HG03135 (cell line): Measurements from ENCODE around the gene CMIP.
"Not testable (repeated sequence)": the region's sequence is repeated elsewhere in the genome, so short reads cannot be mapped to it uniquely, and the experiment has no call there.

ENCODE experiments used
- ATAC-seq: cut with Tn5 transposase; IDR thresholded peaks from one replicate; pipeline ENCODE4 v1.9.1; 2021; ENCODE audit warnings: mild to moderate bottlenecking, moderate library complexity; ENCODE audit not compliant: unreplicated experiment

The CMIP gene

DNA sequence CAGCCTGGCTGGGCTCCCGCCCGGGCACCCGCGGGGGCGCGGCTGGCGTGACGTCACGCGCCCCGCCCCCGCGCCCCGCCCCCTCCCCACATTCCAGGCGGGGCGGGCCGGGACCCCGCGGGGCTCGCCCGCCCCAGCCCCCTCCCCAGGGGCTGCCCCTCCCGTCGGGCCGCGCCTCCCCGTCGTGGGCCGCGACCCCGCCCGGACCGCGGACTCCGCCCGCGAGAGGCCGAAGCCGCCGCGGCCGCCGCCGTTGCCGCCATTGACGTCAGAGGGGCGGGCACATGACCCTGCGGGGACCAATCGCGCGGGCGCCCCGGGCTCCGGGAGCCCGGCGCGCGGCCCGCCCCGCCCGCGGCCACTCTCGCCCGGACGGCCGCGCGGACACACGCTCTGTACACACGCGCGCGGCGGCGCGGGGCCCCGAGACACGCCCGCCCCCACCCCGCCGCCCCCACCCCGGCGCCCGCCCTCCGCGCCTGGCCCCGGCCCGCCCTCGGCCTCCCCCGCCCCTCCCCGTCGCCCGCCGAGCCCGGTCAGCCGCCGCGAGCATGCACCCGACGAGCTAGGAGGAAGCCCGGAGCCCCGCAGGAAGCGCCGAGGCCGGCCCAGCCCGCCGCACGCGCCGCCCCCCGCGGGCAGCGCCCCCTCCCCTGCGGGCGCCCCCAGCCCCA, at the start of gene CMIP:
Gene CMIP, plus strand, starts transcription at position 361 of the 674 bp plus-strand sequence.
- peak; percentile 79 for ATAC-seq

DNA sequence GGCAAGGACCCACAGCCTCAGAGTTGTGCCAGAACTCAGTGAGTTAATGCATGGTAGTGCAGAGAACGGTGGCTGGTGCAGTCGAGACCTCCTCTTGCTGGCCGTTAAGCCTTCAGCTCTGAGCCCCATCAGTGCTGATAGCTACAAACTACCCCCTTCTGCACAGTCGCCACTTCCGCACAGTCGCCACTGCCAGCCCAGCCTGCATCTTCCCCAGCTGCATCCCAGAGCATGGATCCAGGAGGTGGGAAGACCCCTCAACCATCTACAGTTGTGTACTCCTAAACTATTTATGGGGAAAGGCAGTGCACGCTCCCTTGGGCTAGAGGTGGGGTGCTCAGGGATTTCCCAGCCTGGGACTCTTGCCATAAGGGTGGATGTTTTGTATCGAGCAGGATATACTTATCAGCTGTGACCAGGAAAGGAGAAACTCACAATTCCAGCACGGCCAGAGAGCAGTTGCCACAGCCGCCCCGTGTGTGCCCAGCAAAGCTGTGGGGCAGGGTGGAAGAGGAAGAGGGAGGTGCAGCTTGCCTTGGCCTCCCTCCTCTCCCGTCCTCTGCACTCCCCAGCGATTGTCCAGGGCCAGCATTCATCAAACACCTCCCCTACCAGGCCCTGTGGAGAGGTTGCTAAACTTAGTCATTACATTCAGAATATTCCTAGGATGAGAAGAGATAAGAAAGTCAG, 49.5 kb upstream of the CMIP start:
- ATAC-seq = no peak

DNA sequence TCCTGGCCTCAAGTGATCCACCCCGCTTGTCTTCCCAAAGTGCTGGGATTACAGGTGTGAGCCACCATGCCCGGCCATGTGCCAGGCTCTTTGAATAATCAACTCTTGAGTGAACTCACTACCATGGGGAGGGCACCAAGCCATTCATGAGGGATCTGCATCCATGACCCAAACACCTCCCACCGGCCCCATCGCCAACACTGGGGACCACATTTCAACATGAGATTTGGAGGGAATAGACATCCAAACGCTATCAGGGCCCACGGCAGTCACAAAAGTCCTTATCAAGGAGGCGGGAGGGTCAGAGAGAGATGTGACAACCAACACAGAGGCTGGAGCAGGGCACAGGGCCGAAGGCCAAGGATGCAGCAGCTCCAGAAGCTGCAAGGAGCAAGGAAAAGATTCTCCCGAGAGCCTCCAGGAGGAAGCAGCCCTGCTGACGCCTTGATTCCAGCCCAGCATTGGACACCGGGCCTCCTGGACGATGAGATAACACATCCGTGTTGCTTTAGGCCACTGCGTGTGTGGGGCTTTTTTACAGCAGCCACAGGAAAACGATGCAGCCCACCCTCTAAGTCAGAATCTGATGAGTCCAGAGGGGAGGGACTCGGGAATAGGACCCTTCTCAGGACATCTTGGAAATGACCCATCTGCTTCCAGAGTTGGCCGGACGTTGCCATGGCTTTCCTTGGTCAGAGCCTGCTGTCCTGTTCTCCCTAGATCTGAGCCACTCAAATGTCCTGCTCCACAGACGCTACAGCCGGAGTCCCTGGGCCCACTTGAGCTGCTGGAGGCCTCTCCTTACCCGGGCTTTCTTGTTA, 47.3 kb upstream of the CMIP start:
- ATAC-seq = no peak

DNA sequence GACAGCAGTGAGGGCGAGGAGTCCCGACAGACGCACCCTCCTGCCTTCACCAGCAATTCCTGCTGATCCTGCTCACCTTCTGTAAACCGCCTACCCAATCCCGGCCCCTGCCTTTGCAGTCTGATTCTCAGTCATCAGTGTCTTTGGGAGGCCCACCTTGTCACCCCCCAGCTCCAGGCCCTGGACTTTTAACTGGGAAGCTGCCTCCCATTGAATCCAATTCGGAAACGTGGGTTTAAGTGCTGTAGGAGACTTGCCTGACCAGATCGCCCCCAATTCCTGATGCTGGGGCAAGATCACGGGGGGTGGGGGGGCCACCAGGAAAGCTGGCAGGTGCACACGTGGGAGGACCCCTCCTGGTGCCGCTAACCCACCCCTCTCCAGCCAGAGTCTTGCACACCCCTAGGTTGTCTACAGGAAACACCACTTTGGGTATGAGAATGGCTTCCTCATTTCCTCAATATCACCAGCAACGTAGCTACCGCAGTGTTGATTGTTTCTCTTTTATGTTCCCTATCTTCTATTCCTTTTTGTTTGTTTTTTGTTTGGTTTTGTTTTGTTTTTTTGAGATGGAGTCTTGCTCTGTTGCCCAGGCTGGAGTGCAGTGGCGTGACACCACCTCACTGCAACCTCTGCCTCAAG, 46.6 kb upstream of the CMIP start:
- no peak for ATAC-seq

DNA sequence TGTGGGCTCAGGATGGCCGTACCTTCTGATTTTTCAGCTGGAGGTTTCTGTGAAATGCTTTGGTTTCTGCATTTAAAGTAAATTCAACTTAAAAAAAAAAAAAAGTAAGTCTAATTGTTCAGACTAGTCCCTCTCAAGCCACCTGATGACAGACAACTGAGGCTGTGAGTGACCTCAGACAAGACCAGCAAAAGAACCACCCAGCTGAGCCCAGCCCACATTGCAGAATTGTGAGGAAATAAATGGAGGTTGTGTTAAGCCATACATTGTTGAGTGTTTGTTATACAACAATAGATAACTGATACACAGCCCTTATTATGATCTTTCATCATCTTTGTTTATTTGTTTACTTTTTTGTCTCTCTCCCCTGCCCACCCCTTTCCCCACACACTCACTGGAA, 44.7 kb upstream of the CMIP start:
- ATAC-seq = no peak

DNA sequence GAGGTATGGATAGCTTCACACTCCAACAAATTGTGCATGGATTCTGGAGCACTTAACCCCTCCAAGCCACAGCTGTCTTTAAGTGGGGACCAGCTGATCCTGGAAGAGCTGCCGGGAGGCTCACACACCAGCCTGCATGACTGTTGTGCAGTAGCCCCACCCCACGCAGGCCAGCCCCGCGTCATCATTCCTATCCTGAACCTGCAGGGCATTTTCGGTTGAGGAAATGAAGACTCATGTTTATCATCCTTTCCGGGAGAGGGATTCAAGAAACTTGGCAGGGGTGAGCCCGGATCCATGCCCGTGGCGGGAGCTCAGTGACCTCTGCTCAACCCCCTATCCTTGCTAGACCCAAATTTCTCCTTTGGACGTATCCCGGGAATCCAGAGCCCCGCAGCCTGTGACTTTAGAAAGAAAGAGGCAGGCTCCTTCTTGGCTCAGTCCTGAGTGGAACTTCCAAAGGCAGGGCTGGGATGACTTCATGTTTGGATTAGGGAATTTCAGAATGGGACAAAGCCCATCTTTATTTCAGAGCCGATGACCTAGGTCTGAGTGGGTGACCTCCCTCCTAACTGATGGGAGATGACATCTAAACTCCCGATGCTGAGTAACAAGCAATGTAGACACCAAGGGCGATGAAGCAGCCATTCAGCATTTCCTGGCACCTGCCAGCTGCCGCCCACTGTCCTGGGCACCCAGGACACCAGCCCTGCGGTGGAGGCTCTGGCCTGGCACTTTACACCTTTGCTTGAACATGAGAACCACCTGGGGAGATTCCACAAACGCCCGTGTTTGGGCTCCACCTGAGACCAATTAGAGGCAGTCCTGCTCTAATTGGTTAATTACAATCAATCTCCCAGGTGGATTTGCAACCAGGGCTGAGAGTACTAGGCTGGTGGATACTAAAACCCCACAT, 43.3 kb upstream of the CMIP start:
- no peak for ATAC-seq

DNA sequence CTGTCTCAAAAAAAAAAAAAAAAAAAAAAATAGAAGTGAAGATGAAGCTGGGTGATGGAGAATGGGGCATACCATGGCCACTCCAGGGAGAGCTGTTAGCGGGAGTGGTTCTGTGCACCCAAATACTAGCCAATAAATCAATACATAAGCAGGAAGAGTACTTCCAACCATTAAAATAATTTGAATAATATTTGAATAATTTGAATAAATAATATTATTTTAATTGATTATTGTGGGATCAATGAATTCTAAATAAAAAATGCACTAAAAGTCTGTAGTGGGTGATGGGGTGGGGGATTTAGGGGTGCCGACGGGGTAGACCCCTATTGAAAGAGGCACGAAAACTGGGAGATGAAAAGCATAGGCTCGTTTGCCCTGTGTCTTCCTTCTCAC, 41.4 kb upstream of the CMIP start:
- ATAC-seq = no peak

DNA sequence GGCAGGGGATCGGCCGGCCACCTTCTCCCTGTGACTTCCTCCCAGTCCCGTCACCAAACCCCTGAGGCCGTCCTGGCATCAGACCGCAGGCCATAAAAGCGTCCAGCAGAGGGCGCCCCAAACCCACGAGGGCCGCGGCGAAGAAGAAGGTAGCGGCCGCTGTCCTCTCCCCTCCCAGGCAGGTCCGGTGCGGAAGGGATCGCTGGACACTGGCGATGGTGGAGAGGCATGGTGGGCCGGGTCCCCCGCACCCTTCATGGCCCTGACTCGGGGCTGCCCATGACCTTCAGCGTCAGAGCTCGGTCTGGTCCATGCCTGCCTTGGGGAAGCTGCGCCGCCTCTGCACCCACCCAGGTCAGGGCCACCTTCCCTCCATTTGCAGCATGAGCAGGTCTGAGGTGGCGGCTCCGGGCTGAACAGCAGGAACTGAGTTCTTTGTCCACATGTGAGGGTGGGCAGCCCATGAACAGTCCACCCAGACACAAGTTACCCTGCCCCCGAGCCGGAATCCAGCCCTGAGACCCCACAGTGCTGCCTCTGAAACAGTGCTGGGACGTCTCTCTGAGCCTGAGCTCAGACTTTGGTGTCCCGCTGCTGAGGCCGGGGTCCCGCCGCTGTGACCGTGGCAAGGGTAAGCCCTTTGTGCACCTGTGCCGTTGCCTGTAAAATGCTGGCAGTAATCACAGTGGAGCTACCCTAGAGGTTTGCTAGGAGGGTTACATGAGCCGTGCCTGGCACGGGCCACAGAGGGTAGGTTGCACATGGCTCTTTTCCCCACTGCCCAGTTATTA, 40.8 kb upstream of the CMIP start:
- peak; percentile 62 for ATAC-seq

DNA sequence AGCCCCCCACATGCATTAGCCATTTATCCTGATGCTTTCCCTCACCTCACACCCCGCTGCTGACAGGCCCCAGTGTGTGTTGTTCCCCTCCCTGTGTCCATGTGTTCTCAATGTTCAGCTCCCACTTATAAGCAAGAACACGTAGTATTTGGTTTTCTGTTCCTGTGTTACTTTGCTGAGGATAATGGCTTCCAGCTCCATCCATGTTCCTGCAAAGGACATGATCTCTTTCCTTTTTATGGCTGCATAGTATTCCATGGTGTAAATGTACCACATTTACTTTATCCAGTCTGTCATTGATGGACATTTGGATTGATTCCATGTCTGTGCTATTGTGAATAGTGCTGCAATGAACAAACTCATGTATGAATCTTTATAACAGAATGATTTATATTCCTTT, 39.6 kb upstream of the CMIP start:
- not testable (repeated sequence) for ATAC-seq

DNA sequence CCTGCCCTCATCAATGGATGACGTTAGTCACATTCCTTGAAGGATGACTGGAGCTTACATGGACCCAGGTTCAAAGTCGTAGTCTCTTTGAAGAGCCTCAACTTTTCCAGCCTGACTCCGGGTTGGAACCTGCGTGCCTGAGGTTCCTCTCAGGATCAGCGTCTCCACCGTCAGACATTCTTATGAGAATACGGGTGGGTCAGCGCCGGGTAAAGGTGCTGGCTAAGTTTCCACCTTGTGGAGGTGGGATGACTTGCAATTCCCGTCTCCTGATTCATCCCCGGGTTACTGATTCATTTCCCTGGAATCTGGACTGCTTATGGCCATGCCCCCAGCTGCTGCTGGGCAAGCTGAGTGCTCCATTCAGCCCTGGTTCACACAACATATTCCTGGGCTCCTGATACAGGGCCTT, 38.9 kb upstream of the CMIP start:
- no peak for ATAC-seq

DNA sequence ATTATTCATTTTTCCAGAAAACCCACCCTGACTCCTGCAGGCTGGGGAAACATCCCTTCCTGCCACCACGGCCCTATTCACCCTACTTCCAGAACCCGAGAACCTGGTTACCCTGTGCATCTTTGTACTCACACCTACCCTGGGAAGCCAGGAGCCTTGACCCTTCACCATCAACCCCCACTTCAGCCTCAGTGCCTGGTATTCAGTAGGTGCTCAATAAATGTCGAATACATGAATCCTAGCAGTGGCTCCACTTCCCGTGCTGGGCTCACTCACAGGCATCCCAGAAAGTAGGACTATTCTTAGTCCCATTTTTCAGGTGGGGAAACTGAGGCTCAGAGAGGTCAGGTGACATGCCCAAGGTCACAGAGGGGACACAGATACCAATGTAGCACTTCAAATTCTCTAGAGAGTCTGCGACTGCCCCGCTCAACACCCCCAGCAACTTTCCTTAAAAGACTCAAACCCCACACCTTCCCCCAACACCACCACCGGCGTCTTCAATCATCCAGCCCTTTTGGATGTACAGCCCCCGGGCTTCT, 36.1 kb upstream of the CMIP start:
- no peak for ATAC-seq

DNA sequence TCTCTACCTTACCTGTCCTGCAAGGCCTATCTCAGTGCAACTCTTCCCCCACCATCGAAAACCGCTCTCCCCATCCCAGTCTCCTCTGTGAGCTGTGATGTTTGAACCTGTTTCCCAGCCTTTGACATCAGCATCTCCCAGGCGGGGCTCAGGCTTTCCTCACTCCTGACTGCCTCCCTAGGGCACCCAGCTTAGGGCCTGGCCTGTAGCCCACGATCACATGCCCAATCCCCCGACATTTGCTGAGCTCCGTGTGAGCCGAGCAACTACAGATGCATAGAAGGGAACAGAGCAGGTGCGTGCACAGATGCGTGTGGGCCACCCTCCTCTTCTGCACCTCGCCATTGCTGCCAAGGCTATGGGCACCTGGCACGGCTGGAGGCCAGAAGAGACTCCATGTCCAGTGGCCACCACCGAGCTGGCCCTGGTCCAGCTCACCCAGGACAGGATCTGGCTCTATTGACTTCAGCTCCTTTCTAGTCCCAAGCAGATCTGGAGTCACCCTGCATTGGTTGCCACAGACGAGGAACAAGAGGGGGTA, 35.5 kb upstream of the CMIP start:
- ATAC-seq = no peak

DNA sequence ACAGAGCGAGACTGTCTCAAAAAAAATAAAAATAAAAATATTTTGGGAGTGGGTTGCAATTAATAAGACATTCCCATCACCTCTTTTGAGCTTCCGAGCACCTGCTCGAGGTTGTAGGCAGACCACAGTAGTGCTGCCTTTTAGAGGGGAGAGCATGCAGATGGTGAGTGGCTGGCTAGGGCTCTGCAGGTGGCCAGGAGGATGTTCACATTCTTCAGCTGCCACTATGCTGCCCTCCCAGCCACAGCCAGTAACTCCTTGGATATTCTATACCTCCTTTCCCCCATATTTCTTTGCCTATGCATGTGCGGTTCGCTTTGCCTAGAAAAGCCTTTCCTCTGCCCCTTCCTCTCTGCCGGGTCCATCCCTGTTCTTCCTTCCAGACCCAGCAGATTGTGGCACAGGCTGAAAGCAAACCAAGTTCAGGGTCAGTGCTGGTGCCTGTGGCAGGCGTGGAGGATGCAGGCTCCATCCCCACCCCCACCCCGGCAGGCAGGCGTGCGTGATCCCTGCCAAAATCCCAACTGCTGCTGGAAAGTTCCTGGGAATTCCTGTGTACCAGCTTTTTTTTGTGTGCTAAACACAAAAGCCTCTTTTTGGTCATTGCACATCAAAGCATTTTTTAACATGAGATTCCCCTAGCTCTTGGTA, 33.8 kb upstream of the CMIP start:
- no peak for ATAC-seq

DNA sequence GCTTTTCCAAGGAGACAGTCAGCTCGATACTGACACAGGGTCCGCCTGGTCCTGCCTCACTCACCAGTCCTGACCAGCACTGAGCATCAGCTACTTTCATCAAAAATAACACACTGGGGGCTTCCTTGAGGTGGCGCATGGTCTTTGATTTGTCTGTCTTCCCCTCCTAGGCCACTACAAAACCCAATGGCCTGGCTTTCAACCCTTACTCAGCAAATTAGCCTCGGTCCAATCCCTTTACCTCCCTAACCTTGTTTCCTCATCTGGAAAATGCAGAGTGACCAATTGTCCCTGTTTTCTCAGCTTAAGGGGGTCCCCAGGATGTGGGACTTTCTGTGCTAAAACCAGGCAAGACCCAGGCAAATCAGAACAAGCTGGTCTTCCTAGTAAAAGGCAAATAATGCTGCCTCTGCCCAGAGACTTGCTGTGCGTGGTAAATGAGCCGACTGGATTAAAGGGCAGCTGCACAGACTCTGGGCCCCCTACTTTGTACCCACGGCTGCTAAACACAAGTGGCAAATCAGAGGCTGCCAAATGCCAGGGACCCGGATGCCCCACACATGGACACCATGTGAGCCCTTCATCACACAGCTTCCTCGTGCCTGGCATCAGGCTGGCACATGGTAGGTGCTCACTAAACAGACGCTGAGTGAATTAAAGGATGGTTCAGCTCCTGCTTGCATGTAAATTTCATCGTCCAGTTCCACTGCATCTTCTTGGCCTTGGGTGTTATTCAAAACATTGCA, 31.2 kb upstream of the CMIP start:
- ATAC-seq = no peak

DNA sequence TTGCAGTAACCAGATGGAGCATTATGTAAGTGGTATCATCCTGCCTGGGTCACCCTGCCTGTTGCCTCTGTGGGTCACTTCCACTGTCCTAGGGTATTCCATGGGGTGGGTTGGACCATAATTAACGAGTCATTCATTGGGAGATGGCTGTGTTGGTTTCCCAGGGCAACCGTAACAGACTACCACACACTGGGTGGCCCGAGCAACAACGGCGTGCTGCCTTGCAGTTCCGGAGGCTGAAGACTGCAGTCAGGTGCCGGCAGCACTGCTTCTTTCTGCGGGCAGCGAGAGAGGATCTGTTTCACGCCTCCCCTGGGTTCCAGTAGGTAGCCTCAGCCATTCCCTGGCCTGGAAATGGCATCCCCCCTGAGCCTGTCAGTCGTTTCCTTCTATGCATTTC, 28.9 kb upstream of the CMIP start:
- ATAC-seq = no peak

DNA sequence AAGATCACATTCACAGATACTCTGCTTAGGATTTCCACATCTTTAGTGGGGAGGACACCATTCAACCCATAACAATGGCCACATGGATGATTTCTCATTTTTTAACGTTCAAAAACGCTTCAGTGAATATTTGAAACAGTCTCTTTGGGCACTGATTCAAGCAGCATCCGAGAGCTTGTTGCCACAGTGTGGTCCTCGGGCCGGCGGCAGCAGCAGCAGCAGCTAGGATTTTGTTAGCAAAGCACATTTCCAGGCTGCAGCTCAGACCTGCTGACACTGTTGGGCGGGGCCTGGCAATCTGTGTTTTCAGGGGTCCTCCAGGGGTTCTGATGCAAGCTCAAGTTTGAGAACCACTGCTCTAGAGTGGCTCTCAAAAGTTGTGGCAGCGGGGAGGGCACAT, 27.9 kb upstream of the CMIP start:
- ATAC-seq = no peak

DNA sequence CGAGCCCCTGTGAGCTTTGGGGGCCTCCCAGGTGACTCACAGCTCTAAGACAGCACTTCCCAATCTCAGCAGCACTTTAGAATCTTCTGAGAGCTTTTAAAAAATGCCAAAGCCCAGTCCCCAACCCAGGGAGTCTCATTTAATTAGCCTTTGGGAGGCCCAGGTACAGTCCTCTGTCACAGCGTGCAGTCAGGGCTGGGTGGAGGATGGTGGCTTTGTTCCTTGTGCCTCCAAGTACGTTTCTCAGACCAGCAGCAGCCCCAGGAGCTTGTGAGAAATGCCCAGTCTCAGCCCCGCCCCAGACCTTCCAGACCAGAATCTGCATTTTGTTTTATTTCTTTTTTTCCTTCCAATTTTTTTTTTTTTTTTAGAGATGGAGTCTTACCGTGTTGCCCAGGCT, 27.4 kb upstream of the CMIP start:
- no peak for ATAC-seq

DNA sequence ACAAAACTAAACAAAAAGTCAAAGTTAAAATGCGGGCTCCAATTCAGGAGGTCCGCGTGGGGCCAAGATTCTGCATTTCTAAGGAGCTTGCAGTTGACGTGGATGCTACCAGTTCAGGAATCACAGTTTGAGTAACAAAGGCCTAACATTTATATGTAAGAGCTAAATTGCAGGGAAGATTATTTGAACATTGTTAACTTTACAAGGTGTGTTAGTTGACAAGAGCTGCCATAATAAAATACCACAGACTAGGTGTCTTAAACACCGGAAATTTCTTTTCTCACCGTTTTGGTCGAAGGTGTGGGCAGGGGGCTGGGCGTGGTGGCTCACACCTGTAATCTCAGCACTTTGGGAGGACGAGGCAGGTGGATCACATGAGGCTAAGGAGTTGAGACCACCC, 24.8 kb upstream of the CMIP start:
- ATAC-seq = no peak
